DND-41 (cell line): ENCODE measurements around the gene BRSK2.
"Not testable (repeated sequence)": the region's sequence is repeated elsewhere in the genome, so short reads cannot be mapped to it uniquely, and the experiment has no call there.

Source experiments
- EZH2 ChIP-seq: IDR thresholded peaks from 3 replicates; pipeline ENCODE4 v1.6.1; 2012; ENCODE audit warnings: borderline replicate concordance, low read depth, mild to moderate bottlenecking, moderate library complexity, low read length, inconsistent platforms; ENCODE audit not compliant: severe bottlenecking
- TF ChIP-seq, protein P1 (sequence below): IDR thresholded peaks from 2 replicates; pipeline ENCODE4 v1.5.1; 2012; ENCODE audit warnings: borderline replicate concordance, low read length, moderate library complexity, mild to moderate bottlenecking; ENCODE audit not compliant: poor library complexity, severe bottlenecking; ENCODE audit errors: extremely low read depth

DNA sequence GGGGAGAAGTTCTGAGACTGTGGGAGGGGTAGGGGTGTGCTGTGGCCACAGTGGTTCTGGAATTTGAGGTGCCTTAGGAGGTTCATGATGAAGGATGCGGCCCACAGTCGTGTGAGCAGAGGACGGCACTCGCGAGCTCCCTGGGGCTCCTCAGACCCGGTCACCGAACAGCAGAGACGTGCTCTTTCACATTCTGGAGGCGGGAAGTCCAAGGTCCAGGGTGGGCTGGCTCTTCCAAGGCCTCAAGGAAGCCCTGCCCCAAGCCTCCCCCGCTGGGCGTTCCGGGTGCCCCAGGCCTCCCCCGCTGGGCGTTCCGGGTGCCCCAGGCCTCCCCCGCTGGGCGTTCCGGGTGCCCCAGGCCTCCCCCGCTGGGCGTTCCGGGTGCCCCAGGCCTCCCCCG lies 33.7 kb downstream of the BRSK2 start:
- TF ChIP-seq, protein P1, sequence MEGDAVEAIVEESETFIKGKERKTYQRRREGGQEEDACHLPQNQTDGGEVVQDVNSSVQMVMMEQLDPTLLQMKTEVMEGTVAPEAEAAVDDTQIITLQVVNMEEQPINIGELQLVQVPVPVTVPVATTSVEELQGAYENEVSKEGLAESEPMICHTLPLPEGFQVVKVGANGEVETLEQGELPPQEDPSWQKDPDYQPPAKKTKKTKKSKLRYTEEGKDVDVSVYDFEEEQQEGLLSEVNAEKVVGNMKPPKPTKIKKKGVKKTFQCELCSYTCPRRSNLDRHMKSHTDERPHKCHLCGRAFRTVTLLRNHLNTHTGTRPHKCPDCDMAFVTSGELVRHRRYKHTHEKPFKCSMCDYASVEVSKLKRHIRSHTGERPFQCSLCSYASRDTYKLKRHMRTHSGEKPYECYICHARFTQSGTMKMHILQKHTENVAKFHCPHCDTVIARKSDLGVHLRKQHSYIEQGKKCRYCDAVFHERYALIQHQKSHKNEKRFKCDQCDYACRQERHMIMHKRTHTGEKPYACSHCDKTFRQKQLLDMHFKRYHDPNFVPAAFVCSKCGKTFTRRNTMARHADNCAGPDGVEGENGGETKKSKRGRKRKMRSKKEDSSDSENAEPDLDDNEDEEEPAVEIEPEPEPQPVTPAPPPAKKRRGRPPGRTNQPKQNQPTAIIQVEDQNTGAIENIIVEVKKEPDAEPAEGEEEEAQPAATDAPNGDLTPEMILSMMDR = not testable (repeated sequence)
- TF ChIP-seq EZH2 = not testable (repeated sequence)
